HEK293 (cell line): ENCODE results near the gene PNMA1.

Experiments
- EGR2 ChIP-seq: fragments of 450-650 bp; formaldehyde crosslinking; IDR thresholded peaks from 2 replicates; pipeline ENCODE4 v1.5.1; 2016; ENCODE audit warnings: low read depth, missing biosample characterization, missing genetic modification characterization
- KLF16 ChIP-seq: fragments of 450-650 bp; formaldehyde crosslinking; IDR thresholded peaks from 2 replicates; pipeline ENCODE4 v1.5.1; 2017; ENCODE audit warnings: missing biosample characterization, missing genetic modification characterization
- KLF8 ChIP-seq: fragments of 450-650 bp; formaldehyde crosslinking; IDR thresholded peaks from 2 replicates; pipeline ENCODE4 v1.5.1; 2016; ENCODE audit warnings: missing biosample characterization, missing genetic modification characterization
- REPIN1 ChIP-seq: fragments of 450-650 bp; formaldehyde crosslinking; IDR thresholded peaks from 2 replicates; pipeline ENCODE4 v1.5.1; 2017; ENCODE audit warnings: missing biosample characterization, missing genetic modification characterization, low read depth
- ZBTB1 ChIP-seq: fragments of 450-650 bp; formaldehyde crosslinking; IDR thresholded peaks from 2 replicates; pipeline ENCODE4 v1.5.1; 2016; ENCODE audit warnings: missing biosample characterization, missing genetic modification characterization
- ZBTB20 ChIP-seq: fragments of 450-650 bp; formaldehyde crosslinking; IDR thresholded peaks from 2 replicates; pipeline ENCODE4 v1.5.1; 2016; ENCODE audit warnings: missing biosample characterization, missing genetic modification characterization
- ZBTB48 ChIP-seq: fragments of 450-650 bp; formaldehyde crosslinking; IDR thresholded peaks from 2 replicates; pipeline ENCODE4 v1.5.1; 2016; ENCODE audit warnings: missing biosample characterization, missing genetic modification characterization
- ZBTB8A ChIP-seq: fragments of 450-650 bp; formaldehyde crosslinking; IDR thresholded peaks from 2 replicates; pipeline ENCODE4 v1.5.1; 2016; ENCODE audit warnings: missing biosample characterization, missing genetic modification characterization
- ZFP41 ChIP-seq: fragments of 450-650 bp; formaldehyde crosslinking; IDR thresholded peaks from 2 replicates; pipeline ENCODE4 v1.5.1; 2016; ENCODE audit warnings: missing biosample characterization, missing genetic modification characterization, borderline replicate concordance
- ZNF10 ChIP-seq: fragments of 450-650 bp; formaldehyde crosslinking; IDR thresholded peaks from 2 replicates; pipeline ENCODE4 v1.5.1; 2017; ENCODE audit warnings: missing biosample characterization, missing genetic modification characterization
- ZNF112 ChIP-seq: fragments of 450-650 bp; formaldehyde crosslinking; IDR thresholded peaks from 2 replicates; pipeline ENCODE4 v1.5.0; 2017; ENCODE audit warnings: missing biosample characterization, missing genetic modification characterization
- ZNF121 ChIP-seq: fragments of 450-650 bp; formaldehyde crosslinking; IDR thresholded peaks from 2 replicates; pipeline ENCODE4 v1.5.1; 2016; ENCODE audit warnings: missing biosample characterization, missing genetic modification characterization
- ZNF366 ChIP-seq: fragments of 450-650 bp; formaldehyde crosslinking; conservative IDR thresholded peaks from 2 replicates; pipeline ENCODE4 v1.5.1; 2016; ENCODE audit warnings: missing biosample characterization, missing genetic modification characterization
- ZNF473 ChIP-seq: fragments of 450-650 bp; formaldehyde crosslinking; IDR thresholded peaks from 2 replicates; pipeline ENCODE4 v1.5.1; 2017; ENCODE audit warnings: missing biosample characterization, missing genetic modification characterization
- ZNF558 ChIP-seq: fragments of 450-650 bp; formaldehyde crosslinking; IDR thresholded peaks from 2 replicates; pipeline ENCODE4 v1.5.1; 2016; ENCODE audit warnings: missing biosample characterization, missing genetic modification characterization
- ZNF629 ChIP-seq: fragments of 450-650 bp; formaldehyde crosslinking; IDR thresholded peaks from 2 replicates; pipeline ENCODE4 v1.5.1; 2017; ENCODE audit warnings: missing biosample characterization, missing genetic modification characterization
- ZNF701 ChIP-seq: fragments of 450-650 bp; formaldehyde crosslinking; IDR thresholded peaks from 2 replicates; pipeline ENCODE4 v1.5.1; 2016; ENCODE audit warnings: missing biosample characterization, missing genetic modification characterization
- ZNF707 ChIP-seq: fragments of 450-650 bp; formaldehyde crosslinking; IDR thresholded peaks from 2 replicates; pipeline ENCODE4 v1.5.1; 2016; ENCODE audit warnings: missing biosample characterization, missing genetic modification characterization
- ZNF837 ChIP-seq: fragments of 450-650 bp; formaldehyde crosslinking; IDR thresholded peaks from 2 replicates; pipeline ENCODE4 v1.5.1; 2016; ENCODE audit warnings: missing biosample characterization, missing genetic modification characterization
- ZSCAN30 ChIP-seq: fragments of 450-650 bp; IDR thresholded peaks from 2 replicates; pipeline ENCODE4 v1.5.1; 2018; ENCODE audit warnings: missing biosample characterization, mild to moderate bottlenecking, missing genetic modification characterization, moderate library complexity
- TF ChIP-seq, protein P1 (sequence below): fragments of 450-650 bp; formaldehyde crosslinking; IDR thresholded peaks from 2 replicates; pipeline ENCODE4 v1.5.1; 2016; ENCODE audit warnings: missing biosample characterization, missing genetic modification characterization
- TF ChIP-seq, protein P2 (sequence below): fragments of 450-650 bp; formaldehyde crosslinking; IDR thresholded peaks from 2 replicates; pipeline ENCODE4 v1.5.1; 2016; ENCODE audit warnings: missing biosample characterization, missing genetic modification characterization
- TF ChIP-seq, protein P3 (sequence below): fragments of 450-650 bp; formaldehyde crosslinking; IDR thresholded peaks from 2 replicates; pipeline ENCODE4 v1.5.1; 2017; ENCODE audit warnings: missing biosample characterization, missing genetic modification characterization
- TF ChIP-seq, protein P4 (sequence below): sonication (generic); formaldehyde crosslinking; IDR thresholded peaks from 2 replicates; pipeline ENCODE4 v1.8.1; 2022; ENCODE audit warnings: mild to moderate bottlenecking, moderate library complexity, missing genetic modification reagents
- TF ChIP-seq, protein P5 (sequence below): fragments of 450-650 bp; formaldehyde crosslinking; conservative IDR thresholded peaks from 2 replicates; pipeline ENCODE4 v1.5.1; 2016; ENCODE audit warnings: low read depth, missing biosample characterization, missing genetic modification characterization
- TF ChIP-seq, protein P6 (sequence below): fragments of 450-650 bp; formaldehyde crosslinking; IDR thresholded peaks from 2 replicates; pipeline ENCODE4 v1.5.1; 2016; ENCODE audit warnings: missing biosample characterization, missing genetic modification characterization
- TF ChIP-seq, protein P7 (sequence below): fragments of 450-650 bp; formaldehyde crosslinking; IDR thresholded peaks from 2 replicates; pipeline ENCODE4 v1.5.1; 2016; ENCODE audit warnings: missing biosample characterization, missing genetic modification characterization

Gene PNMA1

DNA sequence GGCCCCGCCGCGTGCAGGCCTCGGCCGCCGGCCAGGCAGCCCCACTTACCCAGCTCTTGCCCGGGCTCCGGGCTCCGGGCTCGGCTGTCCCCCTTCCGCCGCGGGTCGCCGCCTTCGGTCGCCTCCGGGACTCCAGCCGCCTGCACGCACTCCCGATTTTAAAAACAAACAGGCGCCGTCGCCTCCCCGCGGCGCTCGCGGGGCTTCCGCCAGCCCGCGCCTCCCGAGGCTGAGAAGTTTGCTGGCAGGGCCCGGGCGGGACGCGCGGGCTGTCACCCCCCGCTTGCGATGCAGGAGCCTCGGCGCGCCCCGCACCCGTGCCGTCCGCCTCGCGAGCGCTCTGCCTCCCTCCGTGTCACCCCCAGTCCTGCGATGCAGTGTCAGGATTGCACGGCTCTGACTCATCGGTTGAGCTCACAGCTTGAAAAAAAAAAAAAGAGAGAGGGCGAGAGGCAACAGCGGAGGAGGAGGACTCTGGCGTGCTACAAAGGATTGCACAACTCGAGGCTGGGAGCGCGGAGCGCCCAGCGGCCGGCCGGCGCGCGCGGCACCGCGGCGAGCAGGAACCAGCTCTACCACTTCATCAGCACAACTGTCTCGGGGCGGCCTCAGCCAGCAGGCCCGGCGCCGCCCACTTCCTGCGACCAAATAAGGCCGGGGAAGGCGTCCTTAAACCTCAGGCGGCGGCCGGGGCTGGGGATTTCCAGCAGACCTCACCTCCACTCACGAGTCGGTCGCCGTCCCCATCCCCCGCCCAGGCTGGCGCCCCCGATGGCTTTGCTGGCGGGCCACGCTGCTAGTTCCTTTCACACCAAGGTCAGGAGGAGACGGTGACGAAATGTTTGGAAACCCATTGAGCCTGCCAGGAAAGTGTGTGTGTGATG lies 45.8 kb upstream of the PNMA1 start (continued):
- peak; percentile 84 for TF ChIP-seq ZBTB8A (tag by site-specific recombination)
- TF ChIP-seq ZNF837 (tag by site-specific recombination): no peak
- TF ChIP-seq ZSCAN30 (tag by site-specific recombination): peak; percentile 91
- TF ChIP-seq, protein P1, sequence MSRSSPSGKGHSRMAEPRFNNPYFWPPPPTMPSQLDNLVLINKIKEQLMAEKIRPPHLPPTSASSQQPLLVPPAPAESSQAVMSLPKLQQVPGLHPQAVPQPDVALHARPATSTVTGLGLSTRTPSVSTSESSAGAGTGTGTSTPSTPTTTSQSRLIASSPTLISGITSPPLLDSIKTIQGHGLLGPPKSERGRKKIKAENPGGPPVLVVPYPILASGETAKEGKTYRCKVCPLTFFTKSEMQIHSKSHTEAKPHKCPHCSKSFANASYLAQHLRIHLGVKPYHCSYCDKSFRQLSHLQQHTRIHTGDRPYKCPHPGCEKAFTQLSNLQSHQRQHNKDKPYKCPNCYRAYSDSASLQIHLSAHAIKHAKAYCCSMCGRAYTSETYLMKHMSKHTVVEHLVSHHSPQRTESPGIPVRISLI (tag by site-specific recombination): peak; percentile 80
- TF ChIP-seq REPIN1 (tag by site-specific recombination): no peak
- TF ChIP-seq ZNF629 (tag by site-specific recombination): peak; percentile 85
- TF ChIP-seq ZNF473 (tag by site-specific recombination): no peak
- no peak for TF ChIP-seq ZNF707 (tag by site-specific recombination)
- TF ChIP-seq, protein P2, sequence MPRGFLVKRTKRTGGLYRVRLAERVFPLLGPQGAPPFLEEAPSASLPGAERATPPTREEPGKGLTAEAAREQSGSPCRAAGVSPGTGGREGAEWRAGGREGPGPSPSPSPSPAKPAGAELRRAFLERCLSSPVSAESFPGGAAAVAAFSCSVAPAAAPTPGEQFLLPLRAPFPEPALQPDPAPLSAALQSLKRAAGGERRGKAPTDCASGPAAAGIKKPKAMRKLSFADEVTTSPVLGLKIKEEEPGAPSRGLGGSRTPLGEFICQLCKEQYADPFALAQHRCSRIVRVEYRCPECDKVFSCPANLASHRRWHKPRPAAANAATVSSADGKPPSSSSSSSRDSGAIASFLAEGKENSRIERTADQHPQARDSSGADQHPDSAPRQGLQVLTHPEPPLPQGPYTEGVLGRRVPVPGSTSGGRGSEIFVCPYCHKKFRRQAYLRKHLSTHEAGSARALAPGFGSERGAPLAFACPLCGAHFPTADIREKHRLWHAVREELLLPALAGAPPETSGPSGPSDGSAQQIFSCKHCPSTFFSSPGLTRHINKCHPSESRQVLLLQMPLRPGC (tag by site-specific recombination): peak; percentile 44; the same call in 1 of the 2 replicates
- peak; percentile 73; the same call in 1 of the 2 replicates for TF ChIP-seq ZBTB1 (tag by site-specific recombination)
- TF ChIP-seq ZNF121 (tag by site-specific recombination): 0 out of 2 replicates have a peak, but pooled peaks have one; percentile 43
- TF ChIP-seq ZNF701 (tag by site-specific recombination): no peak
- TF ChIP-seq, protein P3, sequence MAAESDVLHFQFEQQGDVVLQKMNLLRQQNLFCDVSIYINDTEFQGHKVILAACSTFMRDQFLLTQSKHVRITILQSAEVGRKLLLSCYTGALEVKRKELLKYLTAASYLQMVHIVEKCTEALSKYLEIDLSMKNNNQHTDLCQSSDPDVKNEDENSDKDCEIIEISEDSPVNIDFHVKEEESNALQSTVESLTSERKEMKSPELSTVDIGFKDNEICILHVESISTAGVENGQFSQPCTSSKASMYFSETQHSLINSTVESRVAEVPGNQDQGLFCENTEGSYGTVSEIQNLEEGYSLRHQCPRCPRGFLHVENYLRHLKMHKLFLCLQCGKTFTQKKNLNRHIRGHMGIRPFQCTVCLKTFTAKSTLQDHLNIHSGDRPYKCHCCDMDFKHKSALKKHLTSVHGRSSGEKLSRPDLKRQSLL (tag by site-specific recombination): peak; percentile 54
- TF ChIP-seq, protein P4, sequence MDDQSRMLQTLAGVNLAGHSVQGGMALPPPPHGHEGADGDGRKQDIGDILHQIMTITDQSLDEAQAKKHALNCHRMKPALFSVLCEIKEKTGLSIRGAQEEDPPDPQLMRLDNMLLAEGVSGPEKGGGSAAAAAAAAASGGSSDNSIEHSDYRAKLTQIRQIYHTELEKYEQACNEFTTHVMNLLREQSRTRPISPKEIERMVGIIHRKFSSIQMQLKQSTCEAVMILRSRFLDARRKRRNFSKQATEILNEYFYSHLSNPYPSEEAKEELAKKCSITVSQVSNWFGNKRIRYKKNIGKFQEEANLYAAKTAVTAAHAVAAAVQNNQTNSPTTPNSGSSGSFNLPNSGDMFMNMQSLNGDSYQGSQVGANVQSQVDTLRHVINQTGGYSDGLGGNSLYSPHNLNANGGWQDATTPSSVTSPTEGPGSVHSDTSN (CRISPR knock-in tag): 0 out of 2 replicates have a peak, but pooled peaks have one; percentile 55
- TF ChIP-seq KLF8: peak; percentile 87; the same call in 1 of the 2 replicates
- TF ChIP-seq, protein P5, sequence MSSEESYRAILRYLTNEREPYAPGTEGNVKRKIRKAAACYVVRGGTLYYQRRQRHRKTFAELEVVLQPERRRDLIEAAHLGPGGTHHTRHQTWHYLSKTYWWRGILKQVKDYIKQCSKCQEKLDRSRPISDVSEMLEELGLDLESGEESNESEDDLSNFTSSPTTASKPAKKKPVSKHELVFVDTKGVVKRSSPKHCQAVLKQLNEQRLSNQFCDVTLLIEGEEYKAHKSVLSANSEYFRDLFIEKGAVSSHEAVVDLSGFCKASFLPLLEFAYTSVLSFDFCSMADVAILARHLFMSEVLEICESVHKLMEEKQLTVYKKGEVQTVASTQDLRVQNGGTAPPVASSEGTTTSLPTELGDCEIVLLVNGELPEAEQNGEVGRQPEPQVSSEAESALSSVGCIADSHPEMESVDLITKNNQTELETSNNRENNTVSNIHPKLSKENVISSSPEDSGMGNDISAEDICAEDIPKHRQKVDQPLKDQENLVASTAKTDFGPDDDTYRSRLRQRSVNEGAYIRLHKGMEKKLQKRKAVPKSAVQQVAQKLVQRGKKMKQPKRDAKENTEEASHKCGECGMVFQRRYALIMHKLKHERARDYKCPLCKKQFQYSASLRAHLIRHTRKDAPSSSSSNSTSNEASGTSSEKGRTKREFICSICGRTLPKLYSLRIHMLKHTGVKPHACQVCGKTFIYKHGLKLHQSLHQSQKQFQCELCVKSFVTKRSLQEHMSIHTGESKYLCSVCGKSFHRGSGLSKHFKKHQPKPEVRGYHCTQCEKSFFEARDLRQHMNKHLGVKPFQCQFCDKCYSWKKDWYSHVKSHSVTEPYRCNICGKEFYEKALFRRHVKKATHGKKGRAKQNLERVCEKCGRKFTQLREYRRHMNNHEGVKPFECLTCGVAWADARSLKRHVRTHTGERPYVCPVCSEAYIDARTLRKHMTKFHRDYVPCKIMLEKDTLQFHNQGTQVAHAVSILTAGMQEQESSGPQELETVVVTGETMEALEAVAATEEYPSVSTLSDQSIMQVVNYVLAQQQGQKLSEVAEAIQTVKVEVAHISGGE (tag by site-specific recombination): 0 out of 2 replicates have a peak, but pooled peaks have one; percentile 16
- 0 out of 2 replicates have a peak, but pooled peaks have one; percentile 20 for TF ChIP-seq ZBTB48 (tag by site-specific recombination)
- peak; percentile 43; the same call in 1 of the 2 replicates for TF ChIP-seq KLF16 (tag by site-specific recombination)
- no peak for TF ChIP-seq ZFP41
- 0 out of 2 replicates have a peak, but pooled peaks have one; percentile 14 for TF ChIP-seq ZNF10 (tag by site-specific recombination)
- TF ChIP-seq, protein P6, sequence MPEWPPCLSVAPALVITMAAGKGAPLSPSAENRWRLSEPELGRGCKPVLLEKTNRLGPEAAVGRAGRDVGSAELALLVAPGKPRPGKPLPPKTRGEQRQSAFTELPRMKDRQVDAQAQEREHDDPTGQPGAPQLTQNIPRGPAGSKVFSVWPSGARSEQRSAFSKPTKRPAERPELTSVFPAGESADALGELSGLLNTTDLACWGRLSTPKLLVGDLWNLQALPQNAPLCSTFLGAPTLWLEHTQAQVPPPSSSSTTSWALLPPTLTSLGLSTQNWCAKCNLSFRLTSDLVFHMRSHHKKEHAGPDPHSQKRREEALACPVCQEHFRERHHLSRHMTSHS (tag by site-specific recombination): no peak
- TF ChIP-seq ZNF558 (tag by site-specific recombination): no peak
- peak; percentile 43; the same call in 1 of the 2 replicates for TF ChIP-seq EGR2 (tag by site-specific recombination)
- TF ChIP-seq ZBTB20 (tag by site-specific recombination): peak; percentile 80
- peak; percentile 34; the same call in 1 of the 2 replicates for TF ChIP-seq ZNF366 (tag by site-specific recombination)
- TF ChIP-seq ZNF112 (tag by site-specific recombination): no peak
- TF ChIP-seq, protein P7, sequence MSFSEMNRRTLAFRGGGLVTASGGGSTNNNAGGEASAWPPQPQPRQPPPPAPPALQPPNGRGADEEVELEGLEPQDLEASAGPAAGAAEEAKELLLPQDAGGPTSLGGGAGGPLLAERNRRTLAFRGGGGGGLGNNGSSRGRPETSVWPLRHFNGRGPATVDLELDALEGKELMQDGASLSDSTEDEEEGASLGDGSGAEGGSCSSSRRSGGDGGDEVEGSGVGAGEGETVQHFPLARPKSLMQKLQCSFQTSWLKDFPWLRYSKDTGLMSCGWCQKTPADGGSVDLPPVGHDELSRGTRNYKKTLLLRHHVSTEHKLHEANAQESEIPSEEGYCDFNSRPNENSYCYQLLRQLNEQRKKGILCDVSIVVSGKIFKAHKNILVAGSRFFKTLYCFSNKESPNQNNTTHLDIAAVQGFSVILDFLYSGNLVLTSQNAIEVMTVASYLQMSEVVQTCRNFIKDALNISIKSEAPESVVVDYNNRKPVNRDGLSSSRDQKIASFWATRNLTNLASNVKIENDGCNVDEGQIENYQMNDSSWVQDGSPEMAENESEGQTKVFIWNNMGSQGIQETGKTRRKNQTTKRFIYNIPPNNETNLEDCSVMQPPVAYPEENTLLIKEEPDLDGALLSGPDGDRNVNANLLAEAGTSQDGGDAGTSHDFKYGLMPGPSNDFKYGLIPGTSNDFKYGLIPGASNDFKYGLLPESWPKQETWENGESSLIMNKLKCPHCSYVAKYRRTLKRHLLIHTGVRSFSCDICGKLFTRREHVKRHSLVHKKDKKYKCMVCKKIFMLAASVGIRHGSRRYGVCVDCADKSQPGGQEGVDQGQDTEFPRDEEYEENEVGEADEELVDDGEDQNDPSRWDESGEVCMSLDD (tag by site-specific recombination): peak; percentile 48; the same call in 1 of the 2 replicates
